T1000 (cell line): ENCODE results near the gene CDCA3.
A peak's percentile ranks its signal among the peaks of the same experiment; 100 is the strongest.

Experiments
- DNase-seq: peaks from one replicate; lab custom pipeline; 2025; ENCODE audit warnings: mixed read lengths; lab: John Stamatoyannopoulos, UW

The CDCA3 gene

GRCh38 chr12:6832125-6832524 lies 19.0 kb downstream of the CDCA3 start:
- DNase-seq, result no peak

DNA sequence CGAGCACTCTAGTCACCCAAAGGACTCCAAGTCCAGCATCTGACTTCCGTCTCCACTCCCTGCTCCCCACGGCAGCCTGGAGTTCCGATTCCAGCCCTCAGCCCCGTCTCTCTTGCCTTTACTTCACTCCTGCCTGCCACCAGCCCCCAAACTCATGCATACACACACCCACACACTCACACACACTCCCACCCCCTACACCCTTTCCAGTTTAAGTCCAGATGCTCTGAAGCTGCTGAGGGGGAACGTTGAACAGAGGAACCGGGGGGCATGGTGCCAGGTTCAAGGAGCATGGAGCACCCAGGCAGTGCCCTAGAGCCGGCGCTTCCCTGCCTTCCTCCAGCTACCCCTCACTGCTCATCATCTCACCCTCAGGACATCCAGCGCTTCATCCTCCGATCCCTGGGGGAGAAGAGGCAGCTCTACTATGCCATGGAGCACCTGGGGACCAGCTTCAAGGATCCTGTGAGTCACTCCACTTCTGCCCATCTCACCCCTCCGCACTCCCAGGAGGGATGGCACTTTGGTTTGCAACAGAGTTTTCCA lies 19.6 kb downstream of the CDCA3 start:
- no peak for DNase-seq

DNA sequence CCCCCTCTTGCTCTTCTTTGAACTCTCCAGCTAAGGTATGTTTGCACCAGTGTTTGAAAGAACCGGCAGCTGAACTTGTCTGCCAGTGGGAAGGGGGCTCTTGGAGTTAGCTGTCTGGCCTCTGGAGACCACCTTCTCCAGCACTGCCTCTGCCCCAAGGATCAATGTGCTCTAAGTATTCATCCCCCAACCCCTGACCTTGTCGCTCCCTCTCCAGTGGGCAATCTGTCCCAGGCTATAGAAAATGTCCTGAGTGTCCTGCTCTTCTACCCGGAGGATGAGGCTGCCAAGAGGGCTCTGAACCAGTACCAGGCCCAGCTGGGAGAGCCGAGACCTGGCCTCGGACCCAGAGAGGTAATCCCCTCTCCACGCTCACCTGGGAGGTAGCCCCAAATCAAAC lies 20.1 kb downstream of the CDCA3 start:
- no peak for DNase-seq

- DNase-seq, result no peak
Measured at GRCh38 chr12:6830286-6830890, 20.7 kb downstream of the CDCA3 start.

DNA sequence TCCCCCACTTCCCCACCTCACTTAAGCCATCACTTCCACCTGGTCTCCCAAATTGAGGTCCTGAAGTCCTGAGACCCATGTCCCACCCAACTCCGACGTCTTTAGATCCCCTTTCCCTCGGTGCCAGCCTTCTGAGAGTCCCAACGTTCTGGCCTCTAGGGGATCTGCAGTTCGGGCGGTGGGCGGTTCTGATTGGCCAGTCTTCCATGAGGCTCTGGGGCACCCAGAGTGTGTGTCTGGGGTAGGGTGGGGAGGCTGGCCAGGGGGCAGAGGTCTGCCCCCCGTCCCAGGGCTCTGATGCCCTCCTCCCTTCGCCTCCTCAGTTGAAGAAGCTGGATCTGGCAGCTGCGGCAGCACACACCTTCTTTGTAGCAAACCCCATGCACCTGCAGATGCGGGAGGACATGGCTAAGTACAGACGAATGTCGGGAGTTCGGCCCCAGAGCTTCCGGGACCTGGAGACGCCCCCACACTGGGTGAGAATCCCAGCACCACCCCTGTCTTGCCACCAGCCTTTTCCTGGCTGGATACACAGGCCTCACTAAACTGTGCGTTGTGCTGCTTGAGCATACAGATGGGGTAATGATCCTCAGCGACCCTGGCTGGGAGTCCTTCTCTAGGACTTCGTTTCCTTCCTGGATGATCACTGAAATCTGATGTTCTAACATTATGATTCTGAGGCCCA lies 21.4 kb downstream of the CDCA3 start:
- DNase-seq, result no peak

- DNase-seq, result no peak
Measured at GRCh38 chr12:6828781-6829535, 22.1 kb downstream of the CDCA3 start.

DNA sequence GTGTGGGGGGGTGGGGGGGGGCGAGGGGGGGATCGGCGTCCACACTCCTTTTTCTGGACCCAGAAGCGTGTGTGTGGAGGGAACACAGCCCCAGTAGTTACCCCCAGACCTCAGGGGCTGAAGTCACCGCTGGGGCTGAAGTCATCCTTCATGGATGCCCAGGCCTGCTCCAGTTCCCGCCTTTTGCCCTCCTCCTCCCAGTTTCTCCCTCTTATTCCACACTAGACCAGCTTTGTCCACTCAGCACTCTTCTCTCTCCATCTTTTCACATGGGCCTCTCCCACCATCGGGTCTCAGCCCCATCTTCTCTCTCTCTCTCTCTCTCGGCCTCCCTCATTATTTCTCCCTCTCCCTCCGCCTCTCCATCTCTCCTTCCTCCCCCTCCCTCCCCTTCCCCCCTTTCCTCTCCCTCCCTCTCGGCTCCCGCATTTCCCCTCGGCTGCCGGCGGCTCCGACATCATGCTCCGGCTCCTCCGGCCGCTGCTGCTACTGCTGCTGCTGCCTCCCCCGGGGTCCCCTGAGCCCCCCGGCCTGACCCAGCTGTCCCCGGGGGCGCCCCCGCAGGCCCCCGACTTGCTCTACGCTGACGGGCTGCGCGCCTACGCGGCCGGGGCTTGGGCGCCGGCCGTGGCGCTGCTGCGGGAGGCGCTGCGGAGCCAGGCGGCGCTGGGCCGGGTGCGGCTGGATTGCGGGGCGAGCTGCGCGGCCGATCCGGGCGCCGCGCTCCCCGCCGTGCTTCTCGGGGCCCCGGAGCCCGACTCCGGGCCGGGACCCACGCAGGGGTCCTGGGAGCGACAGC lies 22.9 kb downstream of the CDCA3 start, which contains the start of gene P3H3:
P3H3 (plus strand) TSS at position 426 of the 799 bp plus-strand sequence; CDS start at position 460, 34 bp downstream.
- peak; percentile 19 for DNase-seq

DNA sequence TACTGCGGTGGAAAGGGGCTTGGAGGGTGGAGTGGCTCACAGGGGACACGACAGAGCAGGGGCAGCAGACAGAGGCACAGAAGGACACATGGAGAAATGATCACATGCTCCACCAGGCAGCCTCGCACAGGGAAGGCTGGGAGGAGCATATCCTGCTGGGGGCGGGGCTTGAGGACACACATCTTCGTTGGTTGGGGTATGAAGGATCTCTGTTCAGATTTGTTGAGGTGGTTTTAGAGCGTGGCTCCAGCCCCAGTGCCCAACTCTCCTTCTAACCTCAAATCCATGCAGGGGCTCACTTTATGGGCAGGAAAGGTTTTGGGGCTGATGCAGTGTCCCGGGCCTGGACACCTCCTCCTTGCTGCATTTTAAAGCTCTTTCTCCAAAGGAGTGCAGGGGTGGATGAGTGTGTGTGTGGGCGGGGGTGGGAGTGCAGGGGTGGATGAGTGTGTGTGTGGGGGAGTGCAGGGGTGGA lies 23.6 kb downstream of the CDCA3 start:
- DNase-seq, result peak; percentile 53

DNA sequence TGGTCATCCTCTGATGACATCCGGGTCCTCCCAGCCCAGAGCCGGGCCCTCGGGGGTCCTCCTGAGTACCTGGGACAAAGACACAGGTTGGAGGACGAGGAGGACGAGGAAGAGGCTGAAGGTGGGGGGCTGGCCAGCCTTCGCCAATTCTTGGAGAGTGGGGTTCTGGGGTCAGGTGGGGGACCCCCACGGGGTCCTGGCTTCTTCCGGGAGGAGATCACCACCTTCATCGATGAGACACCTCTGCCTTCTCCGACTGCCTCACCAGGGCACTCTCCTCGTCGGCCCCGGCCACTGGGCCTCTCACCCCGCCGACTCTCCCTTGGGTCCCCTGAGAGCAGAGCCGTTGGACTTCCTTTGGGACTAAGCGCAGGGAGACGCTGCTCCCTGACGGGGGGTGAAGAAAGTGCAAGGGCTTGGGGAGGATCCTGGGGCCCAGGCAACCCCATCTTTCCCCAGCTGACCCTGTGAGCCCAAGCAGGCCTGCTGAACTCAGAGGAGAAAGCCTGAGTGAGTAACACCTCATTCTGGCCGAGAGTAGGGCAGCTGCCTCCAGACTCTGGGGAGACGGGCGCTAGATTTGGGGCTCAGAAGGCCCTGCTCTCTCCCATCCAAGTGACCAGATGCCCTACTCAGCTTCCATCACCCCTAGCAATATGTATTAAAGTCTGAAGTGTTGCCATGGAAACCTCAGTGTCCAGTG lies 24.2 kb downstream of the CDCA3 start:
- DNase-seq, result no peak

DNA sequence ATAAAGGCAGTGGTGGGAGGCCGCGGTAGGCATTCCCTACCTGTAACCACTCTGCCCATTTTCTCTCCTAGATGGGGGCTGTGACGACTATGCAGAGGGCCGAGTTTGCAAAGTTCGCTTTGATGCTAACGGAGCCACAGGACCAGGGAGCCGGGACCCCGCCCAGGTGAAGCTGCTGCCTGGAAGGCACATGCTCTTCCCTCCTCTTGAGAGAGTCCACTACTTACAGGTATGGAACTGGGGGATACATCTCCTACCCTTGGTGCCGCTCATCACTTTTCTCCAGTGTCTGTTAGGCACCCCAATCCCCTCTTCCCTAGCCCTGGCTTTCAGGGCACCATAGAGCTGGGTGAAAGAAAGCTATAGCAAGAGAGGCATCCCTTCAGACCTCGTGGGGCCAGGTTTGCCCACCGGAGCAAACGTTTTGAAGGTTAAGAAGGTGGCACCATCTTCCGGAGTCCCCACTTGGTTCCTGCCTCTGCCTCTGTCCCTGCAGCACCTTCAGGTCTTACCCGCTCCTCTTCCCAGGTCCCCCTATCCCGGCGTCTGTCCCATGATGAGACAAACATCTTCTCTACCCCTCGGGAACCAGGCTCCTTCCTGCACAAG lies 24.9 kb downstream of the CDCA3 start:
- DNase-seq, result no peak

- DNase-seq, result peak; percentile 56
Measured at GRCh38 chr12:6825398-6826124, 25.5 kb downstream of the CDCA3 start.

GRCh38 chr12:6824901-6825381 lies 26.1 kb downstream of the CDCA3 start:
- DNase-seq, result no peak

- no peak for DNase-seq
Measured at GRCh38 chr12:6824085-6824775, 26.9 kb downstream of the CDCA3 start.

GRCh38 chr12:6823182-6824084 lies 27.7 kb downstream of the CDCA3 start:
- no peak for DNase-seq

DNA sequence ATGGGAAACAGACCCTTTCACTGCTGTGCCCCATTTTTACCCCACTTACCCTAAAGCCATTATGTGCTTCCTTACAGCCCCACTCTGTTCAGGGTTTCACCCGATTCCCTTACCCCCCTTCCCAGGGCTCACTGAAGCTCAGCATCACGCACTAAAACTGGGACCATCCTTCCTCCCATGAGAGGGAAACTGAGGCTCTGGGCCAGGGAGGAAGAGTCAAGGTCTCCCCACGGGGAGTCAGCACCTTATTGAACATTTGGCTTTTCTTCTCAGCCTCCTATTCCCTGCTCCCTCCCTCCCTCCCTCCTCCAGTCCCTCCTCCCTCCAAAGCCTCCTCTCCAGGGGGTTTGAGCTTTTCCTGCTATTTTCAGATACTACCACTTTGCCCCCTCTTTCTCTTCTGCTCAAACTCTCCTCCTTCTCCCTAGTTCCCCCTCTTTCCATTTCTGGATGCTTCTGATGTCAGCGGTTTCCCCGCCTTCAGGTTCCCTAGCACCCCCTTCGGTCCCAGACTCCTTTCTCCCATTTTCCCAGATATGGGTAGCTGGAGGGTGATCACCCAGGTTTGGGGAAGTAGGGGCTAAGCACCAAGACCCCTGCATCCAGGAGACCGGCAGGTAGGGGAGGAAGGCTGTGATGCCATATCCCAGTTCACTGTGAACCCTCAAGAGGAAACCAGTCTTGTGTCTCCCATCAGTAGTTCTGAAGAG lies 28.5 kb downstream of the CDCA3 start:
- no peak for DNase-seq

DNA sequence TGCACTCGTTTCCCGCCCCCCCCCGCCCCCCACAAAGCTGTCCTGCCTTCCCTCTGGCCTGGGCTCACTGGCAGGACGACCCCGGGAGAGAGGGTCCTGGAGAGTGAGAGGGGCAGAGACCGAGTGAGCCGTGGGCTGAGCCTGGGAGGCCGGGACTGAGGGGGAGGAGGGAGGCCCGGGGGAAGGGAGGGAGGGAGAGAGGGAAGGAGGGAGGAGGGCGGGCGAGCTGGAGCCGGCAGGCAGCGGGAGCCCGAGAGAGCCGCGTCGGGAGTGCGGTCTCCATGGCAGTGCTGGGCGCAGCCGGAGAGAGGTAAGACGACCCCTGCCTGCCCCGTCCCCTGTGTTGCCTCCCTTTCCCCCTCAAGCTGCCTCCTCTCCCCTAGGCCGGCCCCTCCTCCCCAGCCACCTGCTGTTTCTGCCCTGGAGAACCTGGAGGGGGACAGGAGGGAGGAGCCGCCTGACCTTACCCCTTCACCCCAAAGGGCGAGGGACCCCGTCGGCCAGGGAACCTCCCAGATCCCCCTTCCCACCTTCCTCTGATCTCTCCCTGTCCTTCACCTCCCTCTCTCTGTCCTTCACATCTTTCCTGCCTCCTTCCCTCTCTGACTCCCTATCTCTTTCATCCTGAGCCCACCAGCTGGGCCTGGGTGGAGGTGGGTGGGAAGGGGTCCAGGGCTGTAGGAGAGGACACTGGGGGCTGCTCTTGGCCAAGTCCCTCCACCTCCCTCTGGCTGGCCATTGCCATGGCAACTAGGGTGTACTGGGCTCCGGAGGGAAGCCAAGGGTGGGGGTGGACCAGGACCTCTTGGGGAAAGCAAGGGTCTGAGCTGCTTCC lies 29.3 kb downstream of the CDCA3 start, which contains the start of gene GPR162:
GPR162 (plus strand) TSS at position 231 of the 835 bp plus-strand sequence. CDS start 2,078 bp downstream, outside the sequence.
- peak; percentile 46 for DNase-seq
